Body of pancreas (tissue), 4 donors: Measurements from ENCODE around the gene C1GALT1.

Experiments used
- CTCF ChIP-seq, 7 experiments: fragments of 450-650 bp in 4 of 7; fragments of 200-600 bp in 3 of 7; sonication (generic) in 3 of 7; IDR thresholded peaks; one replicate each; pipeline ENCODE4 v1.5.1; 2016 to 2019; ENCODE audit warnings: antibody characterized with exemption in 7 of 7
- POLR2A ChIP-seq, 3 donors: fragments of 450-650 bp; IDR thresholded peaks; one replicate each; pipeline ENCODE4 v1.6.1; 2016; ENCODE audit warnings: antibody characterized with exemption in 3 of 3, mild to moderate bottlenecking in 2 of 3

GRCh38 chr7:7257899-7258692 is 75.8 kb downstream of the C1GALT1 start:
- TF ChIP-seq POLR2A (IDR thresholded peaks at IDR 0.05) = no peak
- TF ChIP-seq CTCF (IDR thresholded peaks at IDR 0.05) = no peak
